Stimulated activated CD8-positive, alpha-beta memory T cell treated with anti-CD3 and anti-CD28 coated beads, Interleukin-12 subunit alpha, Interleukin-12 subunit beta, amount 100 ng/mL, for 4 hours (primary cell): Measurements from ENCODE around the gene SPC24.
A peak's percentile ranks its signal among the peaks of the same experiment; 100 is the strongest.
"Not testable (repeated sequence)": the region's sequence is repeated elsewhere in the genome, so short reads cannot be mapped to it uniquely, and the experiment has no call there.

ENCODE experiments used
- DNase-seq: peaks from one replicate; pipeline ENCODE4 v3.0.0-alpha.2; 2020; ENCODE audit warnings: low read depth

SPC24 gene

GRCh38 chr19:11125994-11126685 lies 29.4 kb downstream of the SPC24 start:
- peak; percentile 40 for DNase-seq

- not testable (repeated sequence) for DNase-seq
Measured at GRCh38 chr19:11124157-11124556, 31.4 kb downstream of the SPC24 start.

GRCh38 chr19:11123114-11123513 lies 32.5 kb downstream of the SPC24 start:
- DNase-seq = no peak

- DNase-seq = not testable (repeated sequence)
Measured at GRCh38 chr19:11121963-11122362, 33.6 kb downstream of the SPC24 start.

- no peak for DNase-seq
Measured at GRCh38 chr19:11116507-11116906, 39.1 kb downstream of the SPC24 start.

GRCh38 chr19:11115895-11116446 lies 39.6 kb downstream of the SPC24 start:
- DNase-seq = no peak

- DNase-seq = no peak
Measured at GRCh38 chr19:11115042-11115441, 40.5 kb downstream of the SPC24 start.

- DNase-seq = no peak
Measured at GRCh38 chr19:11113140-11113708, 42.4 kb downstream of the SPC24 start.

- no peak for DNase-seq
Measured at GRCh38 chr19:11111771-11112144, 43.8 kb downstream of the SPC24 start.

GRCh38 chr19:11111117-11111770 lies 44.3 kb downstream of the SPC24 start:
- DNase-seq = no peak

- no peak for DNase-seq
Measured at GRCh38 chr19:11108746-11109145, 46.8 kb downstream of the SPC24 start.

GRCh38 chr19:11106477-11106876 lies 49.1 kb downstream of the SPC24 start:
- DNase-seq = no peak

GRCh38 chr19:11105014-11105636 lies 50.5 kb downstream of the SPC24 start:
- DNase-seq = no peak

- DNase-seq = not testable (repeated sequence)
Measured at GRCh38 chr19:11103667-11104066, 51.9 kb downstream of the SPC24 start.

- no peak for DNase-seq
Measured at GRCh38 chr19:11102944-11103343, 52.6 kb downstream of the SPC24 start.

GRCh38 chr19:11101057-11101456 lies 54.5 kb downstream of the SPC24 start:
- DNase-seq = no peak

GRCh38 chr19:11100049-11100448 lies 55.5 kb downstream of the SPC24 start:
- no peak for DNase-seq

GRCh38 chr19:11098861-11099260 lies 56.7 kb downstream of the SPC24 start:
- DNase-seq = no peak

- no peak for DNase-seq
Measured at GRCh38 chr19:11098327-11098726, 57.3 kb downstream of the SPC24 start.

- not testable (repeated sequence) for DNase-seq
Measured at GRCh38 chr19:11097367-11097766, 58.2 kb downstream of the SPC24 start.

- no peak for DNase-seq
Measured at GRCh38 chr19:11096210-11096841, 59.3 kb downstream of the SPC24 start.
